ENCODE results near the gene CDK6. TPM values are rescaled to one million over a fixed set of nuclear protein-coding genes. Genes with fewer than 3 reads are reported as not detected.

The CDK6 gene
- total RNA-seq, 4 donors from 2014 or later = 1.2 to 6.9 (median 2.6) TPM

DNA sequence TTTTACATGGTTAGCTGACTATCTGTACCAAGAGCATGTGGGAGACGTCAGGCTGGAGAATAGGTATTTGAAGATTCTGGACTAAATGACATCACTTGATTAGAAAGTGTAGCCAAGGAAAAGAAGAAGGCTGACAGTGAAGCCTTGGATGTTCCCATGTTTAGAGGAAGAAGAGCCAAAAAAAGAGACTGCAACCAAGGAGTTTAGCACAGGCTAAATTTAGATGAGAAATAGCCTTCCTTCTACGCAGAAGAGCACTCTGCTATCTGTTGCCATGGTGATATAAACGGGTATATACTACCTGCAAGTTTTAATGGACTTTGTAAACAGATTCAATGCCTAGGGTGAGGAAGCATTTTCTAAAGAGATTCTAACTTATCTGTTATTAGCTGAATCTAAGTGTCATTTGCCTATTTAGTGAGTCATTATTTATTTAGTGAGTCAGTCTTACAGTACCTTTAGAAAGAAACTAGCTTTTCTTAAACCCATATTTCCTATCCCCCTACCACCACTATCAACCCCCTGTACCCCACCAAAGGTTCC is 69.8 kb downstream of the CDK6 start:
- DNase-seq (no peak), ATAC-seq (peak; percentile 16 to 33)
- intact Hi-C loops (cut with DNase I; ENCODE audit: low total_unique reads) (no loop called here), in situ Hi-C loops (cut with MboI; ENCODE audit: low sequenced_read_pairs in 4 of 4) (no loop called here)
- Histone ChIP-seq H3K27ac (no peak overlapping the region), H3K27me3 (no peaks in the 10 kb centered on the region), H3K9me3 (no peaks in the 10 kb centered on the region), H3K36me3 (no peaks in the 10 kb centered on the region), H3K4me1 (peaks cover 5 to 7% of the 10 kb centered on the region in 2 donors), H3K4me3 (no peak overlapping the region)
- TF ChIP-seq POLR2A (IDR thresholded peaks at IDR 0.05) = no peak
- TF ChIP-seq, protein P1, sequence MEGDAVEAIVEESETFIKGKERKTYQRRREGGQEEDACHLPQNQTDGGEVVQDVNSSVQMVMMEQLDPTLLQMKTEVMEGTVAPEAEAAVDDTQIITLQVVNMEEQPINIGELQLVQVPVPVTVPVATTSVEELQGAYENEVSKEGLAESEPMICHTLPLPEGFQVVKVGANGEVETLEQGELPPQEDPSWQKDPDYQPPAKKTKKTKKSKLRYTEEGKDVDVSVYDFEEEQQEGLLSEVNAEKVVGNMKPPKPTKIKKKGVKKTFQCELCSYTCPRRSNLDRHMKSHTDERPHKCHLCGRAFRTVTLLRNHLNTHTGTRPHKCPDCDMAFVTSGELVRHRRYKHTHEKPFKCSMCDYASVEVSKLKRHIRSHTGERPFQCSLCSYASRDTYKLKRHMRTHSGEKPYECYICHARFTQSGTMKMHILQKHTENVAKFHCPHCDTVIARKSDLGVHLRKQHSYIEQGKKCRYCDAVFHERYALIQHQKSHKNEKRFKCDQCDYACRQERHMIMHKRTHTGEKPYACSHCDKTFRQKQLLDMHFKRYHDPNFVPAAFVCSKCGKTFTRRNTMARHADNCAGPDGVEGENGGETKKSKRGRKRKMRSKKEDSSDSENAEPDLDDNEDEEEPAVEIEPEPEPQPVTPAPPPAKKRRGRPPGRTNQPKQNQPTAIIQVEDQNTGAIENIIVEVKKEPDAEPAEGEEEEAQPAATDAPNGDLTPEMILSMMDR (IDR thresholded peaks at IDR 0.05 in 4 of 5, conservative IDR thresholded peaks at IDR 0.05 in 1 of 5) = no peak

DNA sequence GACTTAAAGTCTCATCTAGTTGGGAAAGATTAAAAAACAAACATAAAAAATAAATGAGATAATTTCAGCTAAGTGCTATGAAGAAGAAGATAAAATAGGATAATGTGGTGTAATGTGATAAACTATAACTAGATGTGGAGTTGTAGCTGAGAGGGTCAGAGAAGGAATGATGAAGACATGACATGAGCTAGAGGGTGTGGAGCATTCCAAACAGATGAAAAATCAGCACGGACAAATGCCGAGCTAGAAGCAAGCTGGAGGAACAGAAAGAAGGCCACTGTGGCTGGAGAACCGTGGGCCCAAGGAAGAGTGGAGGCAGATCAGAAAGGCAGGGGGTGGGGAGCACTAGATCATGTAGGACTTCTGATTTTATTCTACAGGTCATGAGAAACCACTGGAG is 70.6 kb downstream of the CDK6 start:
- intact Hi-C loops (cut with DNase I; ENCODE audit: low total_unique reads) (no loop called here), in situ Hi-C loops (cut with MboI; ENCODE audit: low sequenced_read_pairs in 4 of 4) (no loop called here)
- no peaks in the 10 kb centered on the region for H3K9me3 ChIP-seq
- H3K27me3 ChIP-seq = no peaks in the 10 kb centered on the region
- ATAC-seq (no peak), DNase-seq (no peak)
- peaks cover 5 to 7% of the 10 kb centered on the region in 2 donors for H3K4me1 ChIP-seq
- TF ChIP-seq POLR2A (IDR thresholded peaks at IDR 0.05) = no peak
- TF ChIP-seq, protein P1 (IDR thresholded peaks at IDR 0.05 in 4 of 5, conservative IDR thresholded peaks at IDR 0.05 in 1 of 5) = no peak
- H3K36me3 ChIP-seq = no peaks in the 10 kb centered on the region
- peak overlapping the region in 1 of 4 donors; percentile 10 for H3K27ac ChIP-seq
- H3K4me3 ChIP-seq = no peak overlapping the region

DNA sequence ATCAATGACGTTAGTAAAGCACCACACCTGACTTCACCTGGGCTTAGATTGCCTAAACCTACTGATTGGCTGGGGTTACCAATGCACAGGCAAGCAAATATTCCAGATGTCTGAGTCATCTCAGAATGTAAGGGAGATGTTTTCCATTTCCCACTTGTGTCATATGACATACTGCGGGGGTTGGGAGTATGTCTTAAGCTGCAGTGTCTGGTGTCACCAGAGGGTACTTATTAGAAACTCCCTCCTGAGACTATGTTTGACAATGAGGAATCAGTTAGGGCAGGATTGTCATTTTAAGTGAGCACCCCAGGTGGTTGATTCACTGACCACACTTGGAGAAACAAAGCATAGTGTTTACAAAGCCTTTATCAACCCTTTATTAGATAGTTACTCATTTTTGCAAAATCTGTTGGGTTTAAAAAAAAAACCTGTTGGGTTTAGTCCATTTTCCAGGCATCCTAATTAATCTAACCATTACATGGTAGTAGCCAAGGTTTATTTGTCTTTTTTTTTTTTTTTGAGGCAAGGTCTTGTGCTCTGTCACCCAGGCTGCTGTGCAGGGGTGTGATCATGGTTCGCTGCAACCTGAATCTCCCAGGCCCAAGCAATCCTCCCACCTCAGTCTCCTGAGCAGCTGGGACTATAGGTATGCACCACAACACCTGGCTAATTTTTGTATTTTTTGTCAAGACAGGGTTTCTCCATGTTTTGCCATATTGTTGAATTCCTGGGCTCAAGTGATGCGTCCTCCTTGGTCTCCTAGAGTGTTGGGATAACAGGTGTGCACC is 72.5 kb downstream of the CDK6 start:
- Histone ChIP-seq H3K4me3 (no peak overlapping the region), H3K27ac (no peak overlapping the region), H3K9me3 (no peaks in the 10 kb centered on the region), H3K36me3 (no peaks in the 10 kb centered on the region), H3K27me3 (no peaks in the 10 kb centered on the region), H3K4me1 (peaks cover 5 to 7% of the 10 kb centered on the region in 2 donors)
- DNase-seq = no peak
- in situ Hi-C loops (cut with MboI; ENCODE audit: low sequenced_read_pairs in 4 of 4) = no loop called here
- intact Hi-C loops (cut with DNase I; ENCODE audit: low total_unique reads) = no loop called here
- no peak for ATAC-seq
- TF ChIP-seq POLR2A (IDR thresholded peaks at IDR 0.05) = no peak
- TF ChIP-seq, protein P1 (IDR thresholded peaks at IDR 0.05 in 4 of 5, conservative IDR thresholded peaks at IDR 0.05 in 1 of 5) = no peak

DNA sequence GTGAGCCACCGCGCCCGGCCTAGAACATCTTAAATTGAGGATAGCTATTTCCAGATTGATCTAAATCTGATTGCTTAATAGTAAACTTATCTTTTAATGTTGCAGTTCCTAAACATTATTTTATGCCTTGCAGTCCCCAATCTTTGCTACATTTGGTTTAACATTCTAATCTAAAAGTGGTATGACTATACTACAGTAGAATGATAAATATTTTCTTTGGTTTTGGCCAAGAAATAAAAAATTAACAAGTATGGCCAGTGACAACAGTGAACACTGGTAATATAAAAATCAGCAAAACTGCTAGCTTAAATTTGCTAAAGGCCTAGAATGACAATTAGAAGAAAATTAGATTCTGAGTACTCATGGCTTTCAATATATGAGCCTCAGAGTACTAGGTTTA is 73.5 kb downstream of the CDK6 start:
- Histone ChIP-seq H3K27ac (no peak overlapping the region), H3K4me1 (peaks cover 5 to 7% of the 10 kb centered on the region in 2 donors), H3K27me3 (no peaks in the 10 kb centered on the region), H3K4me3 (no peak overlapping the region), H3K9me3 (no peaks in the 10 kb centered on the region), H3K36me3 (no peaks in the 10 kb centered on the region)
- intact Hi-C loops (cut with DNase I; ENCODE audit: low total_unique reads) = no loop called here
- in situ Hi-C loops (cut with MboI; ENCODE audit: low sequenced_read_pairs in 4 of 4) = no loop called here
- TF ChIP-seq, protein P1 (IDR thresholded peaks at IDR 0.05 in 4 of 5, conservative IDR thresholded peaks at IDR 0.05 in 1 of 5) = no peak
- TF ChIP-seq POLR2A (IDR thresholded peaks at IDR 0.05) = no peak
- ATAC-seq (no peak), DNase-seq (no peak)
